Colonic mucosa (tissue), 2 donors: ENCODE data around the gene FBXO31. TPM values are rescaled to one million over a fixed set of nuclear protein-coding genes. Genes with fewer than 3 reads are reported as not detected.

ENCODE experiments used
- total RNA-seq, 2 donors: library from RNA; stranded (reverse); fragmentation: NEBNext Ultra II Directional in 1 of 2; extraction: Animal tissue kit (Norgen Biotek cat#: 25700) in 1 of 2; gene quantifications; one replicate each; pipeline ENCODE4 v1.2.1, GENCODE V29; 2021
- donor health status: DM: no; HTN: no; CAD: no.
- donor health status: DM: no; HTN: no; CAD: no.

FBXO31 gene
- total RNA-seq, 2 donors from 2014 or later, result 35.1 to 52.3 TPM

Other genes starting within 250 kb of the FBXO31 start
- 1 to 10 TPM; 5.0 to 9.7 TPM for gene C16orf95, start 66.4 kb downstream of the FBXO31 start, total RNA-seq
- 10 to 100 TPM; 45.0 to 83.0 TPM for gene MAP1LC3B, start 8.6 kb upstream of the FBXO31 start, total RNA-seq
- gene ZCCHC14, start 109.2 kb upstream of the FBXO31 start, total RNA-seq, result 10 to 100 TPM; 24.5 to 24.6 TPM
- gene JPH3, start 218.7 kb upstream of the FBXO31 start, total RNA-seq, result under 1 TPM; 0.15 to 0.42 TPM